ENCODE results near the gene RHCG.

- TF ChIP-seq, protein P1, sequence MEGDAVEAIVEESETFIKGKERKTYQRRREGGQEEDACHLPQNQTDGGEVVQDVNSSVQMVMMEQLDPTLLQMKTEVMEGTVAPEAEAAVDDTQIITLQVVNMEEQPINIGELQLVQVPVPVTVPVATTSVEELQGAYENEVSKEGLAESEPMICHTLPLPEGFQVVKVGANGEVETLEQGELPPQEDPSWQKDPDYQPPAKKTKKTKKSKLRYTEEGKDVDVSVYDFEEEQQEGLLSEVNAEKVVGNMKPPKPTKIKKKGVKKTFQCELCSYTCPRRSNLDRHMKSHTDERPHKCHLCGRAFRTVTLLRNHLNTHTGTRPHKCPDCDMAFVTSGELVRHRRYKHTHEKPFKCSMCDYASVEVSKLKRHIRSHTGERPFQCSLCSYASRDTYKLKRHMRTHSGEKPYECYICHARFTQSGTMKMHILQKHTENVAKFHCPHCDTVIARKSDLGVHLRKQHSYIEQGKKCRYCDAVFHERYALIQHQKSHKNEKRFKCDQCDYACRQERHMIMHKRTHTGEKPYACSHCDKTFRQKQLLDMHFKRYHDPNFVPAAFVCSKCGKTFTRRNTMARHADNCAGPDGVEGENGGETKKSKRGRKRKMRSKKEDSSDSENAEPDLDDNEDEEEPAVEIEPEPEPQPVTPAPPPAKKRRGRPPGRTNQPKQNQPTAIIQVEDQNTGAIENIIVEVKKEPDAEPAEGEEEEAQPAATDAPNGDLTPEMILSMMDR (IDR thresholded peaks at IDR 0.05): no peak
- no peak for TF ChIP-seq POLR2A (IDR thresholded peaks at IDR 0.05)
These were observed 52.8 kb downstream of the RHCG start for GRCh38 chr15:89443581-89443980.

All from adrenal gland (tissue), 5 donors.